Fibroblast of the aortic adventitia (primary cell): ENCODE data around the gene SNAP47. TPM values are rescaled to one million over a fixed set of nuclear protein-coding genes. Genes with fewer than 3 reads are reported as not detected.

Experiments
- DNase-seq: peaks from one replicate; pipeline ENCODE4 v3.0.0-alpha.2; 2010; ENCODE audit warnings: low read depth
- H3K4me3 ChIP-seq: 2 replicates; pipeline ENCODE4 v1.5.1; 2011; ENCODE audit warnings: low read depth, mild to moderate bottlenecking, control low read depth, low read length, moderate library complexity
- CTCF ChIP-seq: IDR thresholded peaks from 2 replicates; pipeline ENCODE4 v1.5.1; 2011; ENCODE audit warnings: mild to moderate bottlenecking, low read length, control low read depth, inconsistent platforms; ENCODE audit not compliant: insufficient read depth
- total RNA-seq: library from RNA; depleted of rRNA; stranded (reverse); fragments of >200 nt; gene quantifications from 2 replicates; pipeline ENCODE4 v1.2.3, GENCODE V29; 2012; ENCODE audit warnings: low replicate concordance

SNAP47 gene
- total RNA-seq, 1 donor: 35.9 TPM

- no peak for DNase-seq
- peak overlapping the region; percentile 72 for H3K4me3 ChIP-seq
- TF ChIP-seq CTCF: no peak
Observed at GRCh38 chr1:227788271-227789083, 53.2 kb downstream of the SNAP47 start.

- TF ChIP-seq CTCF: peak; percentile 24
- no peak for DNase-seq
- peak overlapping the region; percentile 72 for H3K4me3 ChIP-seq
Observed at GRCh38 chr1:227789084-227790033, 54.1 kb downstream of the SNAP47 start.

GRCh38 chr1:227790034-227790400 is 54.8 kb downstream of the SNAP47 start:
- DNase-seq: no peak
- no peak overlapping the region for H3K4me3 ChIP-seq
- TF ChIP-seq CTCF: no peak

- no peak for DNase-seq
- TF ChIP-seq CTCF: no peak
- no peak overlapping the region for H3K4me3 ChIP-seq
Observed at GRCh38 chr1:227790868-227791267, 55.6 kb downstream of the SNAP47 start.

GRCh38 chr1:227791425-227792143 is 56.3 kb downstream of the SNAP47 start:
- H3K4me3 ChIP-seq: no peak overlapping the region
- no peak for DNase-seq
- TF ChIP-seq CTCF: no peak
